HG03439 (cell line): ENCODE results near the gene SENP5.
A peak's percentile ranks its signal among the peaks of the same experiment; 100 is the strongest.
"Not testable (repeated sequence)": the region's sequence is repeated elsewhere in the genome, so short reads cannot be mapped to it uniquely, and the experiment has no call there.

ENCODE experiments used
- ATAC-seq: cut with Tn5 transposase; IDR thresholded peaks from one replicate; pipeline ENCODE4 v1.9.1; 2021; ENCODE audit warnings: mild to moderate bottlenecking, moderate library complexity; ENCODE audit not compliant: unreplicated experiment

SENP5 gene

GRCh38 chr3:196938576-196938975, 70.9 kb downstream of the SENP5 start:
- no peak for ATAC-seq

DNA sequence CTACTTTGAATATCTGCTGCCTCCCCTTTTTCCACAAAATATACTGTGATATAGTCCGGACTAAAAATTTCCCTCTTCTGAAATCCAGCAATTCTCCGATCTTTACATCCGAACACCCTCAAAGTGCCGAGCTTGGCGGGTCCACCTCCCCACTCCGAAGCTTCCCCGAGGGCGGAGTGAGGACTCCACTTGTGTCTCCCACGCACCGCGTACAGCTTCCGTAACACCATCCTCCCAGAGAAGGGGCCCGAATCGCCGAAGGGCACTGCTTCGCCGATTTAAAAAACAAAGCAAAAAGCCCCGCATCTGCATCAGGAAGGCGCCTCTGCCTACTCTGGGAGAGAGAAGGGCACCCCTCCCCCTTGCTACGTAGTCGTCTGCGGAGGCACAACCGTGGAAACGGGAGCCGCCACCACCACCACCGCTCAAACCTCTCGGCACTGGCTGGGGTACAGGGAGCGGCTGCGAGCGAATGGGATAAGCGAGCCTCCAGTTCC, 74.1 kb downstream of the SENP5 start:
- ATAC-seq = peak; percentile 27

GRCh38 chr3:196942226-196942914, 74.7 kb downstream of the SENP5 start, which contains the start of gene NCBP2:
NCBP2 (minus strand) TSS chr3:196942528; CDS start chr3:196942503, 25 bp downstream.
- peak; percentile 93 for ATAC-seq

GRCh38 chr3:196942915-196943277, 75.2 kb downstream of the SENP5 start:
- ATAC-seq = peak; percentile 17

GRCh38 chr3:196944037-196944790, 76.5 kb downstream of the SENP5 start:
- not testable (repeated sequence) for ATAC-seq

GRCh38 chr3:196947136-196947859, 79.6 kb downstream of the SENP5 start:
- no peak for ATAC-seq

- ATAC-seq = no peak
These were observed 80.2 kb downstream of the SENP5 start for GRCh38 chr3:196947860-196948441.

DNA sequence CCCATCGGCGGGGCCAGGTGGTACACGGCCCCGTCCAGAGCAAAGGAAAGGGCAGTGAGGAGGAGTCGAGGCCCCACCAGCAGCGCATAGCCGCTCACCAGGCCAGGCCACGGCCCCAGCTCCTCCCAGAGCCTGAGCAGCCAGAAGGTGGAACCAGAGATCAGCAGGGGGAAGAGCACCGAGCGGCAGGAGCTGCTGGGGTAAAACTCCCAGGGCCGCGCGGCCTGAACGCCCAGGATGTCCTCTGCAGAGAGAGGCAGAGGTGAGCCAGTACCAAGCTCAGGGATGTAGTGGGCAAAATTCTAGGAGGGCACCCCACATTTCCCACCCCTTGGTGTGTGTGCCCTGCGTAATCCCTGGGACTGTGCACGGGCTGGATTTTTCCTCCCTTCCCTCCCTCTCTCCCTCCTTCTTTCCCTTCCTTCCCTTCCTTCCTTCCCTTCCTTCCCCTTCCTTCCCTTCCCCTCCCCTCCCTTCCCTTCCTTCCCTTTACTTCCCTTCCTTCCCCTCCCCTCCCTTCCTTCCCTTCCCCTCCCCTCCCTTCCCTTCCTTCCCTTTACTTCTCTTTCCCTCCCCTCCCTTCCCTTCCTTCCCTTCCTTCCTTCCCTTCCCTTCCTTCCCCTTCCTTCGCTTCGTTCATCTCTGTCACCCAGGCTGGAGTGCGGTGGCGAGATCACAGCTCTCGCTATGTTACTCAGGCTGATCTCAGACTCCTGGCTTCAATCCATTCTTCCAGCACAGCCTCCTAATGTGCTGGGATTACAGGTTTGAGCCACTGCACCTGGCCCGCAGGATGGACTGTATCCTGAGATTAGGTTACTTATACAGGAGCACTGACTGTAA, 80.9 kb downstream of the SENP5 start:
- ATAC-seq = no peak

DNA sequence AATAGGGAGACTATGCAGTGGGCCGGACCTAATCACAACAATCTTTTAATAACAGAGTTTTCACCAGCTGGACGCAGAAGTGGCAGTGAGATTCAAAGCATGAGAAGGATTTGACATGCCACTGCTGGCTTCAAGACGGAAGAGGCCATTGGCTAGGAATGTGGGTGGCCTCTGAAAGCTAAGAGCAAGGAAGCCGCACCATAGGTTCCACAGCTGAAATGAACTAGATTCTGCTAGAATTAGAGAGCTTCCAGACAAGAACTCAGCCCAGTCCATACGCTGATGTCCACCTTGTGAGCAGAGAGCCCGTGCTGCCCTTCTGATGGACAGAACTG, 81.5 kb downstream of the SENP5 start:
- no peak for ATAC-seq

DNA sequence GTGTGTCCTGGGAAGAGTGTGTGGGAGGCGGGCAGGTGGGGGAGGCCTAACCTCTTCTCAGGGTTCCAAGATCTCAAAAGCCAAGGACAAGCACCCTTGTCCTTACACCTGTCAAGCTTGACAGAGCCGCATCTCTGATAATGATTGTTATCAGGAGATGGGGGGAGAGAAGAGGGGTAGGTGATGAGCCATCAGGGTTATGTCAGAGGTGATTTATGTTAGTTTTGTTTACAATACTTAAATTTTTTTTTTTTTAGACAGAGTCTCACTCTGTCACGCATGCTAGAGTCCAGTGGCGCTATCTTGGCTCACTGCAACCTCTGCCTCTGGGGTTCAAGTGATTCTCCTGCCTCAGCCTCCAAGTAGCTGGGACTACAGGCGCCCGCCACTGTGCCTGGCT, 82.0 kb downstream of the SENP5 start:
- ATAC-seq = no peak

DNA sequence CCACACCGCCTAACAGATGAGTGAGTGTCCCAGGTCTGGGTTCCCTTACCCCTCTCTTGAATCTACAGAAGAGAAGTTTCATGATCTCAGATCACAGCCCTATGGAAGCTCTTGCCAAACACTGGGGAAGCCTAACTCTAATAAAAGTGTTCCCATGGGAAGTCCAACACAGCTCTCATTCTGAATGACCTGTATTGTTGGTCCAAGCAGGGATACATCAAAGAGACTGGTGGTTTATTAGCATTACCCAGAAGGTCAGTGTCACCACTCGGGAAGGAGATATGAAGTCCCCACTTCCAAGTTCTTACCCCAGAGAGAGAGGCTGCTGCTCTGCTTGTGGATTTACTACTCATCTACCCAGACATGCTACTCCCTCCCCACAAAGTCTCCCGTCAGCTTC, 83.7 kb downstream of the SENP5 start:
- no peak for ATAC-seq

GRCh38 chr3:196954832-196955231, 87.1 kb downstream of the SENP5 start:
- no peak for ATAC-seq

DNA sequence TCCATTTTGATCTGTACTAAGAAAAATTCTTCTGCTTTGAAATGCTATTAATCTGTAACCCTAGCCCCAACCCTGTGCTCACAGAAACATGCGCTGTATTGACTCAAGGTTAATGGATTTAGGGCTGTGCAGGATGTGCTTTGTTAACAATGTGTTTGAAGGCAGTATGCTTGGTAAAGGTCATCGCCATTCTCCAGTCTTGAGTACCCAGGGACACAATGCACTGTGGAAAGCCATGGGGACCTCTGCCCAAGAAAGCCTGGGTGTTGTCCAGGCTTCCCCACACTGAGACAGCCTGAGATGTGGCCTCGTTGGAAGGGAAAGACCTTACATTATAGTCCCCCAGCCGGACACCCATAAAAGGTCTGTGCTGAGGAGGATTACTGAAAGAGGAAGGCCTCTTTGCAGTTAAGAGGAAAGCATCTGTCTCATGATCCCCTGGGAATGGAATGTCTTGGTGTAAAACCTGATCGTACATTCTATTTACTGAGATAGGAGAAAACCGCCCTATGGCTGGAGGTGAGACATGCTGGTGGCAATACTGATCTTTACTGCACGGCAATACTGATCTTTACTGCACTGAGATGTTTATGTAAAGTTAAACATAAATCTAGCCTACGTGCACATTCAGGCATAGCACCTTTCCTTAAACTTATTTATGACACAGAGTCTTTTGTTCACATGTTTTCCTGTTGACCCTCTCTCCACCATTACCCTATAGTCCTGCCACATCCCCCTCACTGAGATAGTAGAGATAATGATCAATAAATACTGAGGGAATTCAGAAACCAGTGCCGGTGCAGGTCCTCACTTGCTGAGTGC, 94.6 kb downstream of the SENP5 start:
- no peak for ATAC-seq

- no peak for ATAC-seq
These were observed 95.4 kb downstream of the SENP5 start for GRCh38 chr3:196962930-196963630.

- ATAC-seq = no peak
These were observed 95.9 kb downstream of the SENP5 start for GRCh38 chr3:196963631-196963953.

DNA sequence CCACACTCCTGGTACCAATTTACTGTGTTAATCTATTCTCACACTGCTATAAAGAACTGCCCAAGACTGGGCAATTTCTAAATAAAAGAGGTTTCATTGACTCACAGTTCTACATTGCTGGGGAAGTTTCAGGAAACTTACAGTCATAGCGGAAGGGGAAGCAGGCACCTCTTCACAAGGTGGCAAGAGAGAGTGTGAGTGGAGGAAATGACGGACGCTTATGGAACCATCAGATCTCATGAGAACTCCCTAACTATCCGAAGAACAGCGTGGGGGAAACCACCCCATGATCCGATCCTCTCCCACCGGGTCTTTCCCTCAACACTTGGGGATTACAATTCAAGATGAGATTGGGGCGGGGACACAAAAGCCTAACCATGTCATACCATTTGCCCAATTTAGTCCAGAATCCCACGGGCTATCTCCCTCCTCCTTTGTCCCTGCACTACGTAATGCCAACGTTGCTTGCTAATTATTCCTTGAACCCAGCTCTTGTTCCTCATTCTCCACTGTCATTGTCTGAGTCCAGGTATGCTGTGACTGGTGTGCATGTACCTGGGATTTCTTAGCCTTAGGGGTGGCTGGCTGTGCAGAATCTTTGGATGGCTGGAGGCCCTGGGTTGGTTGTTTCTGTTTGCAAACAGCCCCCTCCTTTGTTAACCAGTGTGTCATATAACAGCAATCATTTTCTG, 97.5 kb downstream of the SENP5 start:
- no peak for ATAC-seq

- no peak for ATAC-seq
These were observed 98.1 kb downstream of the SENP5 start for GRCh38 chr3:196965804-196966173.

DNA sequence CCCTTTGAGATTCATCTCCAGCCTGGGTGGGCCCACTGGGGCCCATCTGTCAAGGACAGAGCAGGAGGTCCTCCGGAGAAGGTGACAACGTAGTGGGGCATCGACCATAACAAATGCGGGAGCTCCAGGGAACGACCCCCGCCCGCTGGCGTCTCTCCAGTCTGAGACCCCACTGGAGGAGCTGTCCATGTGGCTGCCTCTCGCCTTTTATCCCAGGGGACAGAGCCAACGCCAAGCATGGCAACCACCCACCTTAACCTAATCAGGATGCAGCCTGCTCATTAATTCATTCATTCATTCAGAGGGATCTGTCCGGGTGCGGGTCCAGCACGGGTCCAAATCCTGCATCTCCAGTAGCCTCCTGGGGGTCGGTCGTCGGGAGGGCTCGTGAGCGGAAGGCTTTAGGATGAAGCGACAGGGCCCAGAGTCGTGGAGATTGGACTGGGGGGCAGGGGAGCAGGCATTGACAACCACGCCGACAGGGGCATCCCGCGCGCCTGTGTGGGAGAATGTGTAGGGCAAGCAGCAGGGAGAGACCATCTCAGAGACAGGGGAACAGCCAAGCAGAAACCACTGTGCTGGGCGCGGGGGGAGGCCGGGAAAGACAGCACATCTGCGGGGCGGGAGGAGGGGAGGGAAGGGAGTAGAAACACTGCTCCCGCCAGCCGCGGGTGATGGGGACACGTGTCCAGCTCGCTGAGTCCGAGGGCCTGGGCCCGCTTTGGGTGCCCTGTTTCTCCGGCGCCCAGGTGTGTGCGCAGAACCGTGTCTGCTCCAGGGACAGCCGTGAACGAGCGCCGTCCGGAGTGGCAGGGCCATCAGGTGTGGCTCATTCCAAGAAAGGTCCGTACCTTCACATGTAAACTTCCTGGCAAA, 99.0 kb downstream of the SENP5 start:
- ATAC-seq = no peak
